Measurements from ENCODE around the gene MERTK.

Gene MERTK

GRCh38 chr2:111965062-111965461 is 66.7 kb downstream of the MERTK start:
- no peak for TF ChIP-seq CTCF (IDR thresholded peaks at IDR 0.05; ENCODE audit: extremely low read depth, insufficient read depth, missing control alignments)
- in situ Hi-C loops (cut with MboI; ENCODE audit: low pct_unique_long_range_greater_than_20kb, low sequenced_read_pairs, unreplicated experiment) = no loop called here
- DNase-seq (ENCODE audit: low spot score) = no peak

DNA sequence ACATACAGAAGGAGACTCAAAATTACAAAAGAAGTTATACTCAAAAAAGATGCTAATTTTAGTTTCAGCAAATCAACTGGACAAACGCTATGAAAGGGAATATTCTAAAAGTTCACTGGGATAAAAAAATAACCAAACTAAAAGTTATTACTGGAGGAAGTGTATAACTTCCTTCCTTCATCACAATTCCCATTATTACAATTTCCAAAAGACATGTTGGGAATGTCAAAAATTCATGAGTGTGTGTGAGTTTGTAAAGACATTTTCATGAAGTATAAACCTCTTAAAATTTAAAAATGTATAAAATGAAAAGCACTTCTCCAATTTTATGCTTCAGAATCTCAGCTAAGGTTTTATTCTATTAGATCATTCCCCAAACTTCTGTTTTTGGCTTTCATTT is 67.8 kb downstream of the MERTK start:
- no peak for DNase-seq (ENCODE audit: low spot score)
- TF ChIP-seq CTCF (IDR thresholded peaks at IDR 0.05; ENCODE audit: extremely low read depth, insufficient read depth, missing control alignments) = no peak
- in situ Hi-C loops (cut with MboI; ENCODE audit: low pct_unique_long_range_greater_than_20kb, low sequenced_read_pairs, unreplicated experiment) = no loop called here

- no peak for TF ChIP-seq CTCF (IDR thresholded peaks at IDR 0.05; ENCODE audit: extremely low read depth, insufficient read depth, missing control alignments)
- in situ Hi-C loops (cut with MboI; ENCODE audit: low pct_unique_long_range_greater_than_20kb, low sequenced_read_pairs, unreplicated experiment) = no loop called here
- DNase-seq (ENCODE audit: low spot score) = no peak
These were observed 68.6 kb downstream of the MERTK start for GRCh38 chr2:111967018-111967417.

DNA sequence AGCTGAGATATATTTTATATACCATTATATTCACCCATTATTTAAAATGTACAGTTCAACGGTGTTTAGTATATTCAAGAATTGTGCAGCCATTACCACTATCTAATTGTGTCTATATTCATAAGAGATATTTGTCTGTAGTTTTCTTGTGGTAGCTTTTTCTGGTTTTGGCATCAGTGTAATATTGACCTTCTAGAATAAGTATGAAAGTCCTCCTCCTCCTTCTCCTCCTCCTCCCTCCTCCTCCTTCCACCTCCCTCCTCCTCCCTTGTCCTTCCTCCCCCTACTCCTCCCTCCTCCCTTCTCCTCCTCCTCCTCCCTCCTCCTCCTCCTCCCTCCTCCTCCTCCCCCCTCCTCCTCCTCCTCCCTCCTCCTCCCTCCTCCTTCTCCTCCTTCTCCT is 72.0 kb downstream of the MERTK start:
- TF ChIP-seq CTCF (IDR thresholded peaks at IDR 0.05; ENCODE audit: extremely low read depth, insufficient read depth, missing control alignments) = no peak
- in situ Hi-C loops (cut with MboI; ENCODE audit: low pct_unique_long_range_greater_than_20kb, low sequenced_read_pairs, unreplicated experiment) = no loop called here
- no peak for DNase-seq (ENCODE audit: low spot score)

DNA sequence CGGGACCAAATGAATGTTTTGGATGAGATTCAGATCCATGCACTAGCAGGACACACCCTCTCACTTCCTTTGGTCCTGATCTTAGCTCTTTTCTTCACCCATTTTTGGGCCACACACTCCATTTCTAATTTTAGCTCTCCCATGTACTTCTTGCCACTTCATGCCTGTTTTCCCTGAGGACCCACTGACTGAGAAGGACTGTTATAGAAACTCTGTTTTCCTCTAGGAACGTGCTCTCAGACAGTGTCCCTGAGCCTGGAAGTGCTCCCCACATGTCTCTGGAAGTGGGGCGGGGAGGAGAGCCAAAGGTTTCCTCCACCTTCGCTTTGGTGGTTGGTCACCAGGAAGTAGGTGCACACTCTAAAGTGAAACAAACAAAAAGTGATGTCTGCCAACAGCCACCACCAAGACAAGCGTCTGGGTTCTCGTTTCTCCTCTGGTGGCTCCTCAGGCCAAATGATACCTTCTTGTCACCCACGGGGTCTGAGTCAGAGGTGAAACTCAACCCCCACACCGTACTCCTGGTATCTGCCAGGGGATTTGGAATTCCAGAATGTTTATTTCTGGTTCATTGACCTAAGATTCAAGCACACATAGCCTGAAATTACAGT is 74.7 kb downstream of the MERTK start:
- in situ Hi-C loops (cut with MboI; ENCODE audit: low pct_unique_long_range_greater_than_20kb, low sequenced_read_pairs, unreplicated experiment) = no loop called here
- no peak for TF ChIP-seq CTCF (IDR thresholded peaks at IDR 0.05; ENCODE audit: extremely low read depth, insufficient read depth, missing control alignments)
- DNase-seq (ENCODE audit: low spot score) = no peak

DNA sequence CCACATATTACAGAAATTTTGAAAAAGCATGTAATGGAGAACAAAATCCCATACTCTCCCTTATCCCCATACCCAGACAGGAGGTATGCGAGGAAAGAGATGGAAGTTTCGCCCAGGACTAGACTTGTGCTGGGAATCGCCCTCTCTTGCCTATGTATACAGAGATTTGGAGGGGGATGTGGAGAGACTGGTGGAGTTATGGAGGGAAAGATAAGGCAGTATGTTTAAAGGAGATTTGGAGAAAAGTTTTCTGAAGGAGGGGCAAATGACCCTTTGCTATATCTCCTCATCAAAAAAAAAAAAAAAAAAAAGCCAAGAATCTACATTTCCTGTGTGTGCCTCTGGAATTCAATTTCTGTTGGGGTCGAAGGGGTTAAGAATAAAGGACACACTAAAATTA is 75.3 kb downstream of the MERTK start:
- in situ Hi-C loops (cut with MboI; ENCODE audit: low pct_unique_long_range_greater_than_20kb, low sequenced_read_pairs, unreplicated experiment) = no loop called here
- TF ChIP-seq CTCF (IDR thresholded peaks at IDR 0.05; ENCODE audit: extremely low read depth, insufficient read depth, missing control alignments) = no peak
- no peak for DNase-seq (ENCODE audit: low spot score)
